Measurements from ENCODE around the gene EIF1B.

DNA sequence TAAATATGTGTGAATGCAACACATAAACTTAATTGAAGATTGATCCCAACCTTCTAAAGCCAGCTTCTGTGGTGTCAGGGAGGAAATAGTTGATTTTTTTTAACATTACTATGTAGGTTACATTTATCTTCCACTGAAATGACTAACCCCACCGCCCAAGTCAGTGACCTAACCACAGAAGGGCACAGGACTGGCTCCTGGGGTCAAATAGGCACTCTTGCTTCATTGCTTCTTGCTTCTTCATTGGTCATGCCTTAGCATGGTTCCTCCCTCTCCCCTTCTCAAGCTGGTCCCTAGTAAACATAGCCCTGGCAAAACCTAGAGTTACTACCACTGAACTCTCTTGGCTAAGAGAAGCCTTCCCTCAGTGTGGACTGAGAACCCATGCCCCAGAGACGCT, 12.3 kb downstream of the EIF1B start:
- TF ChIP-seq, protein P1, sequence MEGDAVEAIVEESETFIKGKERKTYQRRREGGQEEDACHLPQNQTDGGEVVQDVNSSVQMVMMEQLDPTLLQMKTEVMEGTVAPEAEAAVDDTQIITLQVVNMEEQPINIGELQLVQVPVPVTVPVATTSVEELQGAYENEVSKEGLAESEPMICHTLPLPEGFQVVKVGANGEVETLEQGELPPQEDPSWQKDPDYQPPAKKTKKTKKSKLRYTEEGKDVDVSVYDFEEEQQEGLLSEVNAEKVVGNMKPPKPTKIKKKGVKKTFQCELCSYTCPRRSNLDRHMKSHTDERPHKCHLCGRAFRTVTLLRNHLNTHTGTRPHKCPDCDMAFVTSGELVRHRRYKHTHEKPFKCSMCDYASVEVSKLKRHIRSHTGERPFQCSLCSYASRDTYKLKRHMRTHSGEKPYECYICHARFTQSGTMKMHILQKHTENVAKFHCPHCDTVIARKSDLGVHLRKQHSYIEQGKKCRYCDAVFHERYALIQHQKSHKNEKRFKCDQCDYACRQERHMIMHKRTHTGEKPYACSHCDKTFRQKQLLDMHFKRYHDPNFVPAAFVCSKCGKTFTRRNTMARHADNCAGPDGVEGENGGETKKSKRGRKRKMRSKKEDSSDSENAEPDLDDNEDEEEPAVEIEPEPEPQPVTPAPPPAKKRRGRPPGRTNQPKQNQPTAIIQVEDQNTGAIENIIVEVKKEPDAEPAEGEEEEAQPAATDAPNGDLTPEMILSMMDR (IDR thresholded peaks at IDR 0.05): no peak
- TF ChIP-seq POLR2A (IDR thresholded peaks at IDR 0.05): no peak
